ENCODE results near the gene SLC46A2. TPM values are rescaled to one million over a fixed set of nuclear protein-coding genes. Genes with fewer than 3 reads are reported as not detected.

The SLC46A2 gene
- total and polyA plus RNA-seq, 2 of the 8 experiments (the other 6 are each of a cell fraction or from before 2014, with no cell fraction given) = 0.03 TPM; not detected in 1

DNA sequence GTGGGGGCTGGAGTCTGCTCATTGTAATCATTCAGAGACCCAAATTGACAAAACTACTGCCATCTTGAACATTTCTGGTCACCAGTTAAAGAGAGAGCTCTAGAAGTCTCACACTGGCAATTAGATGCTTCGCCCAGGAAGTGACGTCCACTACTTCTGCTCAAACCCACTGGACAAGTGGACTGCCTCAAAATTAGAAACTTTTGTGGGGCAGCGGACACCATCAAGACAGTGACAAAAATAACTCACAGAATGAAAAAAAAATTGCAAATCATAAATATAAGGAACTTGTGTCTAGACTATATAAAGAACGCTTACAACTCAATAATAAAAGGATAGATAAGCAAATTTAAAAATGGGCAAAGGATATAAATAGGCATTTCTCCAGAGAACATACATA lies 9.8 kb upstream of the SLC46A2 start:
- Histone ChIP-seq H3K23me2 (ENCODE audit: low read depth, low read length) (peaks cover 4% of the 10 kb centered on the region; the same call in 1 of the 2 replicates), H2AK5ac (ENCODE audit: low read depth, low read length) (no peak overlapping the region), H2BK120ac (replicated peaks; ENCODE audit: low read depth, low read length) (no peak overlapping the region), H2BK12ac (ENCODE audit: low read depth, low read length) (no peak overlapping the region), H3K4ac (replicated peaks; ENCODE audit: insufficient read length, low read depth, low read length) (no peak overlapping the region), H4K8ac (ENCODE audit: extremely low read depth, insufficient read depth, low read length) (no peak overlapping the region), H3K4me3 (ENCODE audit: extremely low read depth in 1 of 4, insufficient read depth in 2 of 4, low read depth in 3 of 4, low read length in 4 of 4) (no peak overlapping the region), H3K18ac (ENCODE audit: extremely low read depth, low read length) (no peak overlapping the region), H2BK15ac (ENCODE audit: low read length) (no peak overlapping the region), H3K4me1 (replicated peaks in 1 of 4; ENCODE audit: control insufficient read depth in 3 of 4, insufficient read depth in 4 of 4, low read length in 3 of 4) (no peaks in the 10 kb centered on the region), H2BK5ac (ENCODE audit: low read depth, low read length) (no peak overlapping the region), H4K5ac (ENCODE audit: insufficient read length, low read depth, low read length) (no peak overlapping the region), H3K9ac (replicated peaks in 1 of 4; ENCODE audit: extremely low read depth in 1 of 4, low read depth in 3 of 4, low read length in 3 of 4) (no peak overlapping the region), H3K56ac (replicated peaks; ENCODE audit: insufficient read length, low read depth, low read length) (no peak overlapping the region), H3K23ac (ENCODE audit: insufficient read length) (no peak overlapping the region), H2BK20ac (ENCODE audit: low read length) (no peak overlapping the region), H3K9me3 (ENCODE audit: insufficient read depth in 2 of 2, low read depth in 1 of 2, low read length in 1 of 2) (no peaks in the 10 kb centered on the region), H3K79me2 (ENCODE audit: control insufficient read depth in 1 of 2, insufficient read depth in 2 of 2, low read length in 2 of 2) (no peaks in the 10 kb centered on the region), H2AFZ (ENCODE audit: low read length) (no peak overlapping the region), H3K14ac (ENCODE audit: insufficient read length) (no peak overlapping the region), H3K79me1 (ENCODE audit: low read depth, low read length) (no peaks in the 10 kb centered on the region), H4K91ac (replicated peaks; ENCODE audit: insufficient read length, low read length) (no peak overlapping the region), H3K27me3 (replicated peaks in 1 of 4; ENCODE audit: control insufficient read depth in 3 of 4, extremely low read depth in 1 of 4, insufficient read depth in 3 of 4, low read length in 3 of 4) (no peaks in the 10 kb centered on the region; a peak in 1 of 7 replicates), H3K4me2 (ENCODE audit: insufficient read depth in 1 of 2, low read depth in 2 of 2, low read length in 2 of 2) (no peak overlapping the region), H3K27ac (ENCODE audit: low read depth, low read length) (no peak overlapping the region), H4K20me1 (replicated peaks in 1 of 2; ENCODE audit: control insufficient read depth in 1 of 2, insufficient read depth in 2 of 2, low read length in 2 of 2) (no peaks in the 10 kb centered on the region), H3K36me3 (ENCODE audit: control insufficient read depth in 2 of 4, insufficient read depth in 4 of 4, low read length in 3 of 4) (no peaks in the 10 kb centered on the region)
- DNase-seq (ENCODE audit: low read depth in 1 of 2, low spot score in 2 of 2) = no peak
- ChIA-PET CTCF (ENCODE audit: partially characterized antibody) (no interaction called here), POLR2A (ENCODE audit: partially characterized antibody) (no interaction called here)
- no peak for FAIRE-seq
- WGBS, 2 experiments (ENCODE audit: extremely low coverage in 1 of 2, insufficient coverage in 1 of 2, insufficient read length in 1 of 2, insufficient replicate concordance in 2 of 2, low coverage in 1 of 2, low lambda C conversion rate in 2 of 2, missing lambda C conversion rate in 1 of 2) = 74% methylated on average over 4 of the region's 4 CpGs; no CpG with 5 or more reads in 1 of the 2 experiments
- TF ChIP-seq HDAC6 (IDR thresholded peaks at IDR 0.05; ENCODE audit: low read depth, low read length) (no peak), TBP (IDR thresholded peaks at IDR 0.05; ENCODE audit: low read depth, low read length) (no peak), KDM5A (IDR thresholded peaks at IDR 0.05; ENCODE audit: low read length) (no peak), PHF8 (conservative IDR thresholded peaks at IDR 0.05; ENCODE audit: low read depth, low read length) (no peak), TEAD4 (IDR thresholded peaks at IDR 0.05; ENCODE audit: low read depth, low read length) (no peak), CREB1 (IDR thresholded peaks at IDR 0.05) (no peak), FOSL1 (IDR thresholded peaks at IDR 0.05; ENCODE audit: insufficient read depth, low read depth, low read length) (no peak), ASH2L (IDR thresholded peaks at IDR 0.05; ENCODE audit: low read length) (no peak)
